ENCODE measurements around the gene ZBTB38.

DNA sequence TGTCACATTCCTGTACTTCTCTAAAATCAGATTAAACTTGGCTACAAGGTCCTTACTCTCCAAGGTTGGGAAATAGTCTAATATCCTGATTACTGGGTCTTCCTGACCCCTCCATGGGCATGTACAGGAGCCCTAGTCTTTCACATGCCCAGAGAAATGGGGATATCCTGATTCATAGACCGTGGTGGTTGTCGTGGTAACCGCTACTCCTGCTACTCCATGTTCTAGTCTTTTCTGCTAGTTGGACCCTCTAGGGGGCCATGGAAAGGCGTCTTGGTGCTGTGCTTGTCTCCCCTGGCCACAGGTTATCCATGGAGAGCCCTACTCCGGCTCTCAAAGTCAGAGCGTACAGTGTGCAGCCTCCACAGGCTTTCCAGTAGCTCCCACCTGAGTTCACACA, 13.1 kb upstream of the ZBTB38 start:
- TF ChIP-seq, protein P1, sequence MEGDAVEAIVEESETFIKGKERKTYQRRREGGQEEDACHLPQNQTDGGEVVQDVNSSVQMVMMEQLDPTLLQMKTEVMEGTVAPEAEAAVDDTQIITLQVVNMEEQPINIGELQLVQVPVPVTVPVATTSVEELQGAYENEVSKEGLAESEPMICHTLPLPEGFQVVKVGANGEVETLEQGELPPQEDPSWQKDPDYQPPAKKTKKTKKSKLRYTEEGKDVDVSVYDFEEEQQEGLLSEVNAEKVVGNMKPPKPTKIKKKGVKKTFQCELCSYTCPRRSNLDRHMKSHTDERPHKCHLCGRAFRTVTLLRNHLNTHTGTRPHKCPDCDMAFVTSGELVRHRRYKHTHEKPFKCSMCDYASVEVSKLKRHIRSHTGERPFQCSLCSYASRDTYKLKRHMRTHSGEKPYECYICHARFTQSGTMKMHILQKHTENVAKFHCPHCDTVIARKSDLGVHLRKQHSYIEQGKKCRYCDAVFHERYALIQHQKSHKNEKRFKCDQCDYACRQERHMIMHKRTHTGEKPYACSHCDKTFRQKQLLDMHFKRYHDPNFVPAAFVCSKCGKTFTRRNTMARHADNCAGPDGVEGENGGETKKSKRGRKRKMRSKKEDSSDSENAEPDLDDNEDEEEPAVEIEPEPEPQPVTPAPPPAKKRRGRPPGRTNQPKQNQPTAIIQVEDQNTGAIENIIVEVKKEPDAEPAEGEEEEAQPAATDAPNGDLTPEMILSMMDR (IDR thresholded peaks at IDR 0.05) = no peak
- TF ChIP-seq POLR2AphosphoS5 (IDR thresholded peaks at IDR 0.05) = no peak

Measured in breast epithelium (tissue), 3 donors.